Measurements from ENCODE around the gene PTPRC. TPM values are rescaled to one million over a fixed set of nuclear protein-coding genes. Genes with fewer than 3 reads are reported as not detected.

Gene PTPRC
- total RNA-seq, 1 experiment from 2014 or later: 0.25 TPM

DNA sequence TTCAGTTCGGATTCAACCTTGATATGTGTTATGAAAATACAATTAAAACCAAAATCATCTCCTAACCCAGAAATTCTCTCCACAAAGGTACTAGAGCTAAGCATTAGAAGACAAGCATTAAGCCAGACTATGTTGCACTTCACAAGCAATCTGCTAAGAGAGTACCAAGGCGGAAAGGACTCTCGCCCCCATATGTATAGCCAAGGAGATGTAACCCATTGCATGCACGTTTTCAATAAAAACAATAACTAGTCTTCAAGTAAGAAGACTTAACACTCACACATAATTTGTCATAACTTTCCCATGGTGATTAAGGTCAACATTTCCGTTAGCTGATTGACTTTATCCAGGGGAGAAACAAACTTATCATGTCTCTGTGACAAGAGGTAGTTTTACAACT, 27.6 kb upstream of the PTPRC start:
- H3K27me3 Mint-ChIP-seq (ENCODE audit: insufficient read depth, unreplicated experiment): no peaks in the 10 kb centered on the region
- H3K9me3 Mint-ChIP-seq (ENCODE audit: unreplicated experiment): no peaks in the 10 kb centered on the region
- no peaks in the 10 kb centered on the region for H3K36me3 ChIP-seq (ENCODE audit: control insufficient read depth, insufficient read depth, low read length)
- H3K4me3 Mint-ChIP-seq (ENCODE audit: unreplicated experiment): no peak overlapping the region
- H3K9me3 ChIP-seq: no peaks in the 10 kb centered on the region
- TF ChIP-seq, protein P1, sequence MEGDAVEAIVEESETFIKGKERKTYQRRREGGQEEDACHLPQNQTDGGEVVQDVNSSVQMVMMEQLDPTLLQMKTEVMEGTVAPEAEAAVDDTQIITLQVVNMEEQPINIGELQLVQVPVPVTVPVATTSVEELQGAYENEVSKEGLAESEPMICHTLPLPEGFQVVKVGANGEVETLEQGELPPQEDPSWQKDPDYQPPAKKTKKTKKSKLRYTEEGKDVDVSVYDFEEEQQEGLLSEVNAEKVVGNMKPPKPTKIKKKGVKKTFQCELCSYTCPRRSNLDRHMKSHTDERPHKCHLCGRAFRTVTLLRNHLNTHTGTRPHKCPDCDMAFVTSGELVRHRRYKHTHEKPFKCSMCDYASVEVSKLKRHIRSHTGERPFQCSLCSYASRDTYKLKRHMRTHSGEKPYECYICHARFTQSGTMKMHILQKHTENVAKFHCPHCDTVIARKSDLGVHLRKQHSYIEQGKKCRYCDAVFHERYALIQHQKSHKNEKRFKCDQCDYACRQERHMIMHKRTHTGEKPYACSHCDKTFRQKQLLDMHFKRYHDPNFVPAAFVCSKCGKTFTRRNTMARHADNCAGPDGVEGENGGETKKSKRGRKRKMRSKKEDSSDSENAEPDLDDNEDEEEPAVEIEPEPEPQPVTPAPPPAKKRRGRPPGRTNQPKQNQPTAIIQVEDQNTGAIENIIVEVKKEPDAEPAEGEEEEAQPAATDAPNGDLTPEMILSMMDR (IDR thresholded peaks at IDR 0.05; ENCODE audit: insufficient read depth in 1 of 2, low read depth in 1 of 2, low read length in 1 of 2, severe bottlenecking in 1 of 2, unreplicated experiment in 1 of 2): no peak
- no TSS peak for BruUV-seq (replicated peaks)
- H3K4me1 ChIP-seq: no peaks in the 10 kb centered on the region
- POLR2A ChIA-PET: no interaction called here
- no peaks in the 10 kb centered on the region for H3K27me3 ChIP-seq (replicated peaks; ENCODE audit: control insufficient read depth, insufficient read depth, low read length)
- no peaks in the 10 kb centered on the region for H3K4me1 Mint-ChIP-seq (ENCODE audit: low read depth, unreplicated experiment)
- H3K4me3 ChIP-seq (ENCODE audit: low read depth, low read length): no peak overlapping the region
- CTCF ChIA-PET: no interaction called here
- intact Hi-C loops (cut with micrococcal nuclease; ENCODE audit: unreplicated experiment): no loop called here
- H3K27ac Mint-ChIP-seq (ENCODE audit: unreplicated experiment): no peak overlapping the region
- DNase-seq: no peak
- H3K36me3 Mint-ChIP-seq (ENCODE audit: insufficient read depth, unreplicated experiment): no peaks in the 10 kb centered on the region

GRCh38 chr1:198612471-198613260, 26.2 kb upstream of the PTPRC start:
- no peak for DNase-seq
- POLR2A ChIA-PET: no interaction called here
- intact Hi-C loops (cut with micrococcal nuclease; ENCODE audit: unreplicated experiment): no loop called here
- no TSS peak for BruUV-seq (replicated peaks)
- CTCF ChIA-PET: no interaction called here
- Mint-ChIP-seq H3K27ac (ENCODE audit: unreplicated experiment) (no peak overlapping the region), H3K27me3 (ENCODE audit: insufficient read depth, unreplicated experiment) (no peaks in the 10 kb centered on the region), H3K4me3 (ENCODE audit: unreplicated experiment) (no peak overlapping the region), H3K9me3 (ENCODE audit: unreplicated experiment) (no peaks in the 10 kb centered on the region), H3K36me3 (ENCODE audit: insufficient read depth, unreplicated experiment) (no peaks in the 10 kb centered on the region), H3K4me1 (ENCODE audit: low read depth, unreplicated experiment) (no peaks in the 10 kb centered on the region)
- H3K4me3 ChIP-seq (ENCODE audit: low read depth, low read length): no peak overlapping the region
- no peaks in the 10 kb centered on the region for H3K9me3 ChIP-seq
- no peaks in the 10 kb centered on the region for H3K4me1 ChIP-seq
- H3K27me3 ChIP-seq (replicated peaks; ENCODE audit: control insufficient read depth, insufficient read depth, low read length): no peaks in the 10 kb centered on the region
- H3K36me3 ChIP-seq (ENCODE audit: control insufficient read depth, insufficient read depth, low read length): no peaks in the 10 kb centered on the region
- TF ChIP-seq, protein P1 (IDR thresholded peaks at IDR 0.05; ENCODE audit: insufficient read depth in 1 of 2, low read depth in 1 of 2, low read length in 1 of 2, severe bottlenecking in 1 of 2, unreplicated experiment in 1 of 2): no peak

- no TSS peak for BruUV-seq (replicated peaks)
- Mint-ChIP-seq H3K4me3 (ENCODE audit: unreplicated experiment) (no peak overlapping the region), H3K9me3 (ENCODE audit: unreplicated experiment) (no peaks in the 10 kb centered on the region), H3K27ac (ENCODE audit: unreplicated experiment) (no peak overlapping the region), H3K36me3 (ENCODE audit: insufficient read depth, unreplicated experiment) (no peaks in the 10 kb centered on the region), H3K4me1 (ENCODE audit: low read depth, unreplicated experiment) (no peaks in the 10 kb centered on the region), H3K27me3 (ENCODE audit: insufficient read depth, unreplicated experiment) (no peaks in the 10 kb centered on the region)
- no peaks in the 10 kb centered on the region for H3K9me3 ChIP-seq
- TF ChIP-seq, protein P1 (IDR thresholded peaks at IDR 0.05; ENCODE audit: insufficient read depth in 1 of 2, low read depth in 1 of 2, low read length in 1 of 2, severe bottlenecking in 1 of 2, unreplicated experiment in 1 of 2): no peak
- ChIA-PET CTCF (no interaction called here), POLR2A (no interaction called here)
- H3K27me3 ChIP-seq (replicated peaks; ENCODE audit: control insufficient read depth, insufficient read depth, low read length): no peaks in the 10 kb centered on the region
- DNase-seq: no peak
- H3K4me3 ChIP-seq (ENCODE audit: low read depth, low read length): no peak overlapping the region
- no peaks in the 10 kb centered on the region for H3K36me3 ChIP-seq (ENCODE audit: control insufficient read depth, insufficient read depth, low read length)
- intact Hi-C loops (cut with micrococcal nuclease; ENCODE audit: unreplicated experiment): no loop called here
- H3K4me1 ChIP-seq: no peaks in the 10 kb centered on the region
Measured at GRCh38 chr1:198617406-198617805, 21.4 kb upstream of the PTPRC start.
